ENCODE data around the gene TNIP2.
"Not testable (repeated sequence)": the region's sequence is repeated elsewhere in the genome, so short reads cannot be mapped to it uniquely, and the experiment has no call there.

TNIP2 gene

GRCh38 chr4:2743518-2744445 lies 12.4 kb downstream of the TNIP2 start:
- no peak for ATAC-seq

DNA sequence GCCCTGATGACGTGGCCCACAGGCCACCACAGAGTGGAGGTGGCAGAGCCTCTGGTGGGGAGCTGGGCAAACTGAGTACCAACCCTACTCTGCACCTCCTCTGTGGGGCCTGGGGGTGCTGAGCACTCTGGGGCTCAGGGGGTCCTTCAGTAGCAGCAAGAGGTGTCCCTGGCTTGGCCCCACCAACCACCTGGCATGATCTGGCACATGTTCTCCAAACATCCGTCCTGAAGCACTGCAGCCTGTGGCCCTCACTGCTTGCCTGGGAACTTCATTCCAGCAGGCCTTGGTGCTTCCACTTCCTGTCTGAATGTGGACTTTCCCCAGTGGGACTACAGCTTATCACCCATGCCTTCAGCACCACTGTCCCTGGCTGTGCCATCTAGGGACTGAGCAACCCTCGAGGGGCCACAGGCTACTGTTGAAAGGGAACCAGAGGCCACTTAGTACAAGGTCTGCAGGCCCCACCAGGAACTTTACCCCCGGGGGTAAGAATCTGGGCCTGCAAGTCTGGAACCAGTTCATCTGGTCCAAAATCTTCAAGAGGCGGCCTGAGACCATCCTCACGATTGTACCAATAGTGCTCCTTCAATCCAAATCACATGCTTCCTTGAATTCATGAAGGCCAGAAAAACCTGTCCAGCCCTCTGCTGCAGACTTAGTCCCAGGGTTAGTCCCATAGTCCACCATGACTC lies 13.2 kb downstream of the TNIP2 start:
- ATAC-seq, result no peak

- ATAC-seq, result no peak
These were observed 13.9 kb downstream of the TNIP2 start for GRCh38 chr4:2742081-2742822.

- ATAC-seq, result no peak
These were observed 14.5 kb downstream of the TNIP2 start for GRCh38 chr4:2741626-2742025.

- ATAC-seq, result not testable (repeated sequence)
These were observed 17.8 kb downstream of the TNIP2 start for GRCh38 chr4:2738296-2738695.

DNA sequence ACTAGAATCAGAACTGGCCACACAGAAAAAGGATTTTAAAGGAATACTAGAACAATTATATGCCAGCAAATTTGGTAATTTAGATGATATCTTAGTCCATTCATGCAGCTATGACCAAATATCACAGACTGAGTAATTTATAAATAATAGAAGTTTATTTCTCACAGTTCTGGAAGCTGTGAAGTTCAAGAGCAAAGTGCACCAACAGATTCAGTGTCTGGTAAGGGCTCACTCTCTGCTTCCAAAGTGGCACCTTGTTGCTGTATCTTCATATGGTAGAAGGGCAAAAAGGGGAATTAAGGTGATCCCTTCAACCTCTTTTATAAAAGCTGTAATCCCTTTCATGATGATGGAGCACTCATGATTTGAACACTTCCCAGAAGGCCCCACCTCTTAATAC lies 20.3 kb downstream of the TNIP2 start:
- ATAC-seq, result no peak

DNA sequence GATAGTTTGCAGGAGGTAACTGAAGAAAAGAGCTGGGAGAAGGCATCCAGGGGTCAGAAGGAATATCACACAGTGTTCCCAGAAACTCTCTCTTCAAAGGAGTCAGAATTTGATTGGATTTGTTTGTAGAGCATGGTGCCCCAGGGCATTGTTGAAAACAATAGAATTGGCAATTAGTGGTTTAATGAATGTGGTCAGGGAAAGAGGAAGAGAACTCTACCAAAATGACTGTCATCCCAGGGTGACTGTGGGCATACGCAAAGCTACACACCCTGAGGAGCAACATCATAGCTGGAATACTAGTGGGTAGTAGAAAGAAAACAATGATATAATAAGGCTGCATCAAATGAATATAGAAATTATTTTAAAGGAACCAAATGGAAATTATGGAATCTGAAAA lies 21.5 kb downstream of the TNIP2 start:
- no peak for ATAC-seq

- ATAC-seq, result no peak
These were observed 22.1 kb downstream of the TNIP2 start for GRCh38 chr4:2733844-2734574.

- no peak for ATAC-seq
These were observed 22.9 kb downstream of the TNIP2 start for GRCh38 chr4:2733001-2733843.

GRCh38 chr4:2732526-2732925 lies 23.6 kb downstream of the TNIP2 start:
- no peak for ATAC-seq

GRCh38 chr4:2731907-2732317 lies 24.2 kb downstream of the TNIP2 start:
- no peak for ATAC-seq

DNA sequence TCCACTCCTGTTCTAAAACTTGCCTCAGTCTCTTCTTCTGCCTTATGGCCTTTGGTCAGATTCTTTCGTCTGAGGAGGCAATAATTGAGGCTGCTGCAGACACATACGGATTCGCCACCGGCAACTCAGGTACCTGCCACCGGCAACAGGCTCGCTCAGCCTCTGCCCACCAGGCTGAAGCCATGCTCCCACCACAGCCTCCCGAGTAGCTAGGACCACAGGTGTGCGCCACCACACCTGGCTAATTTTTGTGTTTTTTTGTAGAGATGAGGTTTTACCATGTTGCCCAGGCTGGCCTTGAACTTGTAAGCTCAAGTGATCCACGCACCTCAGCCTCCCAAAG lies 26.6 kb downstream of the TNIP2 start:
- ATAC-seq, result no peak

DNA sequence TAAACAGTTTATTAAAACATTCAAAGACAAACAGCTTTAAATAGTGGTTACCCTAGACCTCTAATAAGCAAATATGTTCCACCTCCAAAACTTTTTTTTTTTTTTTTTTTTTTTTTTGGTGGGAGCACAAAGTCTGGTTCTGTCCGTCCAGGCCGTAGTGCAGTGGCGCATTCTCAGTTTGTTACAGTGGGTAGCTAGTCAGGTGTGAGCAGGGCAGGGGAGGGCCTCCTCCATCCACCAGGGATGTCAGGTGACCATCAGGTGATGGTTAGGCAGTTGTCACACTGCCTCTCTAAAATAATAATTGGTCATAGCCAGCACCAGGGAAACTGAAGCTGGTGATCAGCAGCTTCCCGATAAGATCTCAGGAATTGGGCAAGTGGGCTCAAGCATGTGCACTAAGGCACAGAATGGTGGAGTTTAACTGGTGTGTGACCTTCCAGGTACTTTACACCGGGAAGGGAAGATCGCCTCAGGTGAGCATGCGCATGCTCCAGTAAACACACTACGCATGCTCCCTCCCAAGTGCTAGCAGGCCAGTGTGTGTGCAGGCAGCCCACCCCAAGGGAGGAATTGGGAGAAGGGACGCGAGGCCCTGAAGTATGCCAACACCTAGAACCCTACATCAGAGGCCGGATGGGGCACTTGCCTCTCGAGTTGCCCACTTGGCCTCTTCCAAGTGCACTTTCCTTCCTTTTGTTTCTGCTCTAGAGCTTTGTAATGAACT lies 27.2 kb downstream of the TNIP2 start:
- no peak for ATAC-seq

GRCh38 chr4:2728221-2728620 lies 27.9 kb downstream of the TNIP2 start:
- ATAC-seq, result no peak

GRCh38 chr4:2726881-2727280 lies 29.3 kb downstream of the TNIP2 start:
- ATAC-seq, result not testable (repeated sequence)

DNA sequence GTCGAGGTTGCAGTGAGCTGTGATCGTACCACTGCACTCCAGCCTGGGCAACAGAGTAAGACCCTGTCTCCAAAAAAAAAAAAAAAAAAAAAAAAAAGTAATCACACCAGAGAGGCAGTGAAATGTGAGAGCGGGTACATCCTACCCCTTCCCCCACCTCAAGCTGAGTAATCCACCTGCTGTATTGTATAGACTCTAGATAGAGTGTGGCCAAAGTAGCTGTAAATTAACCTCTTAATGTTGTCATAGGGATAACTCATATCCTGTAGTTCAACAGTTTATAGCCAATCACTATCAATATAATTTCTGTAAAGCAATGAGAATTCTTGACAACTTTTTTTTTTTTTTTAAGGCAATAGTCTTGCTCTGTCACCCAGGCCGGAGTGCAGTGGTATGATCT lies 30.8 kb downstream of the TNIP2 start:
- peak in 1 of 2 donors; percentile 62 for ATAC-seq

DNA sequence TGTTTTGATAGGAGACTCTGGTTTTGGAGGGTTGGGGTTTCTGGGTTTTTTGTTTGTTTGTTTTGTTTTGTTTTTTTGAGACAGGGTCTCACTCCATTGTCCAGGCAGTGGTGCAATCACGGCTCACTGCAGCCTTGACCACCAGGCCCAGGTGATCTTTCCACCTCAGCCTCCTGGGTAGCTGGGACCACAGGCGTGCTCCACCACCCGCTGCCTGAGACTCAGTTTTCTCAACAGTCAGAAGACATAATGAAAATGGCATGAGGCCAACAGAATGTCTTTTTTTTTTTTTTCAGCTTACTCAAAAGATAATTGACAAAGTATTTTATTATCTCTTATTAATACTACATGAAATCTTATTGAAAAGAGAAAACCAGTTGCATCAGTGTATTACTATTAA lies 32.4 kb downstream of the TNIP2 start:
- ATAC-seq, result no peak

GRCh38 chr4:2722033-2722432 lies 34.1 kb downstream of the TNIP2 start:
- ATAC-seq, result no peak

DNA sequence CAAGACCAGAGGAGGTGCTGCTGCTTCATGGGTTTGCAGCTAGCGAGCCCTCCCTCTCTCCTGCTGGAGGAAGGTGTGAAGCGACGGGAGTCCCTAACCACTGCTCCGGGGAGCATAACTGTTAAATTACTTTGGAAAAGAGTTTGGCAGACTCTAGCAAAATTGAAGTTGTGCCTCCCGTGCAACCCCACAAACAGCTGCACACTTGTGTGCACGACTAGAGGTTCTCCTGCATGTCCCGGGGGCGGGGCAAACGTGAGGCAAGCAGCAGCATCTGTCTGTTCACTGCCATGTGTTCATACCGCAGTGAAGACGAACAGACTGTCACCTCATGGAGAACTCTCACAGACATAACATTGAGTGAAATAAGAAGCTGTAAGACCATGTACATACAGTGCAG lies 34.5 kb downstream of the TNIP2 start:
- ATAC-seq, result no peak

- ATAC-seq, result no peak
These were observed 39.9 kb downstream of the TNIP2 start for GRCh38 chr4:2716236-2716635.

- ATAC-seq, result no peak
These were observed 40.7 kb downstream of the TNIP2 start for GRCh38 chr4:2715426-2715825.

Data from activated CD4-positive, CD25-positive, alpha-beta regulatory T cell treated with anti-CD3 and anti-CD28 coated beads, Interleukin-2, amount 50 U/mL, for 24 hours (primary cell).